Midbrain (tissue), 1 donor: Measurements from ENCODE around the gene GASK1A.

ENCODE experiments used
- DNase-seq: peaks from one replicate; lab custom pipeline; 2025; lab: John Stamatoyannopoulos, UW

Gene GASK1A

GRCh38 chr3:43013743-43014155, 34.6 kb downstream of the GASK1A start:
- DNase-seq, result no peak

GRCh38 chr3:43014241-43014640, 35.1 kb downstream of the GASK1A start:
- DNase-seq, result no peak

GRCh38 chr3:43014956-43015355, 35.8 kb downstream of the GASK1A start:
- no peak for DNase-seq

GRCh38 chr3:43015572-43015971, 36.5 kb downstream of the GASK1A start:
- DNase-seq, result no peak

- no peak for DNase-seq
These were observed 37.1 kb downstream of the GASK1A start for GRCh38 chr3:43015991-43016865.

- no peak for DNase-seq
These were observed 37.9 kb downstream of the GASK1A start for GRCh38 chr3:43017004-43017403.

GRCh38 chr3:43017593-43018195, 38.6 kb downstream of the GASK1A start:
- DNase-seq, result no peak

GRCh38 chr3:43018246-43018645, 39.1 kb downstream of the GASK1A start:
- DNase-seq, result no peak

GRCh38 chr3:43019006-43019809, 40.1 kb downstream of the GASK1A start:
- DNase-seq, result no peak

- no peak for DNase-seq
These were observed 40.7 kb downstream of the GASK1A start for GRCh38 chr3:43019826-43020225.

GRCh38 chr3:43021186-43021585, 42.1 kb downstream of the GASK1A start:
- DNase-seq, result no peak

- DNase-seq, result no peak
These were observed 43.0 kb downstream of the GASK1A start for GRCh38 chr3:43022121-43022520.

GRCh38 chr3:43023066-43023465, 44.0 kb downstream of the GASK1A start:
- no peak for DNase-seq

GRCh38 chr3:43023746-43024145, 44.6 kb downstream of the GASK1A start:
- no peak for DNase-seq

GRCh38 chr3:43024181-43024885, 45.2 kb downstream of the GASK1A start:
- no peak for DNase-seq

- no peak for DNase-seq
These were observed 46.3 kb downstream of the GASK1A start for GRCh38 chr3:43025423-43025822.

GRCh38 chr3:43028001-43028400, 48.9 kb downstream of the GASK1A start:
- no peak for DNase-seq

GRCh38 chr3:43028678-43029490, 49.8 kb downstream of the GASK1A start:
- DNase-seq, result no peak

GRCh38 chr3:43030162-43030935, 51.2 kb downstream of the GASK1A start:
- DNase-seq, result no peak

GRCh38 chr3:43031485-43031884, 52.4 kb downstream of the GASK1A start:
- no peak for DNase-seq
